ENCODE results near the gene CHL1. TPM values are rescaled to one million over a fixed set of nuclear protein-coding genes. Genes with fewer than 3 reads are reported as not detected.
"Not testable (repeated sequence)": the region's sequence is repeated elsewhere in the genome, so short reads cannot be mapped to it uniquely, and the experiment has no call there.

Gene CHL1
- total RNA-seq, 1 donor from 2014 or later: not detected

DNA sequence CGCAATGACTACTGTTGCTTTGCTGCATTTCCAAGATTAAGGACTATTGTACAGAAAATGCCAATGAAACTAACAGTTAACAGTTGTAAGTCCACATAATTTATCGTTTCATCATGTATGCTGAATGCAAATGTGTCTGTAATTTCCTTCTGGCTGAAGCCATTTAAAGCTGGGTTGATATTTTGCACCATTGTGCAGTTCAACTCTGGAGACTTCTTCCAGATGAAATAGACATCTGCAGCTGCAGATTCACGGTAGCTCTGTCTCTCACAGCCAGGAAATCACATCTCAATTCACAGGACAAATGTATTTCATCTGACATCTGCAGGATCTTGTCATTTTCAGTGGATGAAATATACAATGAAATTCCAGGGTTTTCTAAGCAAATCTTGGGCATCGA, 145.4 kb downstream of the CHL1 start:
- no peak for DNase-seq (ENCODE audit: low read depth in 2 of 2)

DNA sequence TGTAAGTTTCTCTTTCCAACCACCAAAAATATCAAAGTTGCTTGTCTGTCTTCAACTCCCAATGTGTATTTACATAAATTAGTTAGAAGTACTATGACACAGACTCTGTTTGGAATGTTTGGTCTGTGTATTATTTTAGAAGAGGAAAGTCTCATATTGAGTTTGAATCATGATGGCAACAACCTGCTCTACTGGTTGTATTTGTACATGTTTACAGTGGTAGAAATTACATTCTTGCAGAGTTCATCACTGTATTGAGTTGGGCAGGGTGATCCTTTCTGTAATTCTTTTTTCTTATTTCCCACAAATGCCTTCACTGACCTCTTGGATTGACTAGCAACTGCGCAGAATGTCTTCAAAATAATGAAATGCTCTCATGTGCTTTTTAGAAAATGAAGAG, 149.6 kb downstream of the CHL1 start:
- DNase-seq (ENCODE audit: low read depth in 2 of 2): no peak

DNA sequence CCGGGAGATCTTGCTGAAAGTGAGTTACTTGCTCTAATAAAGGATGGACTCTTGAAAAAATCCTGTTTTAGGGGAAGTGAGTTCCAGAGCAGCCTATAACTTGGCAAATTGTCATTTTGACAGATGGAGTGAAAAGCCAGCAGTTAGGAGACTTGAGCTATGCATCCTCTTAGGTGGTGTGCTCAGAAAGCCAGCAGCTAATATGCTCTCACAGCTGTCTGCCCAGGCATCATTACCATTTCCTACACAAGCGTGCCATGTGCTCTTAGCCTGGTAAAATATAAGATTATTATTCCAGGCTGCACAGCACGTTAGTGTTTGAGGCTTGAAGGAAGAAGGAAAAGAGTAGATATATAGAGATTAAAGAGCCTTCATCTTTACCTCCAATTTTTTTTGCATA, 151.0 kb downstream of the CHL1 start:
- DNase-seq (ENCODE audit: low read depth in 2 of 2): no peak

DNA sequence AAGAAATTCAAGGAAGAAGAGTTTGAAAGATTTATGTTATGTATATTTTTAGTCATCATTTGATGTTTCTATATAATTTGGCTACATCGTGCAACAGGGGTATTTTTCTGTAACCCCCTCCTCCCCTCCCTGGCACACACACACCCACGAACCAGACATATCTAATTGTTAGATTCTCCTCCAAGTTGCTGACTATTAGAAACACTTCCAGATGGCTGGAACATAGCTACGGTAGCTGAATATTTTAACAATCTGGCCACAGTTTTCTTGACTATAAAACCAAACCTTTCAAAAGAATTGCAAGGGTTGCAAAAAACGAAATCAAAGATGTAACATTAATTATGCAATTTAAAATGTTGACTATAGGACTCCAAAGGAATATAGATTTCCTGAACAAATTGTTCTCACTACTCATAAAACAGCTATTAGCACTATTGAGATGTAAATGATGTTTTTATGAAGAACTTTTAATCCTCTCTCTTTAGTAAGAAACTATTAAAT, 154.4 kb downstream of the CHL1 start:
- DNase-seq (ENCODE audit: low read depth in 2 of 2): no peak

DNA sequence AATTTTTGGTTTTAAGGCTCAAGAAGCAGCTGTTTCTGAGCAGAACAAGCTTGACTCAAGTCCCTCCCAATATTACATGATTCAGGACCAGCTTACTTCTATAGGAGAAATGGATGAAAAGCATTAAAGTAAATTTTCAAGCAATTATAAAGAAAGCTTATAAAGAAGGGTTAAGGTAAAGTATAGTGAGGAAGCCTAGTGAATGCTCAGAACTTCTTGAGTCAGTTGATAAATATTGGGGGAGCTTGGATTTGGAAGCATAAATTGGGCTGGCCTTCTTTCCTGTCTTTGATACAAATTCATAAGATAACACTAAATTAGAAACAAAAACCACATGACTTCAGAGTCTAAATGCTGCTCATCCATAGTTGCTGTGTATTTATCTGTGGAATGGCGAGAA, 156.0 kb downstream of the CHL1 start:
- DNase-seq (ENCODE audit: low read depth in 2 of 2): no peak

DNA sequence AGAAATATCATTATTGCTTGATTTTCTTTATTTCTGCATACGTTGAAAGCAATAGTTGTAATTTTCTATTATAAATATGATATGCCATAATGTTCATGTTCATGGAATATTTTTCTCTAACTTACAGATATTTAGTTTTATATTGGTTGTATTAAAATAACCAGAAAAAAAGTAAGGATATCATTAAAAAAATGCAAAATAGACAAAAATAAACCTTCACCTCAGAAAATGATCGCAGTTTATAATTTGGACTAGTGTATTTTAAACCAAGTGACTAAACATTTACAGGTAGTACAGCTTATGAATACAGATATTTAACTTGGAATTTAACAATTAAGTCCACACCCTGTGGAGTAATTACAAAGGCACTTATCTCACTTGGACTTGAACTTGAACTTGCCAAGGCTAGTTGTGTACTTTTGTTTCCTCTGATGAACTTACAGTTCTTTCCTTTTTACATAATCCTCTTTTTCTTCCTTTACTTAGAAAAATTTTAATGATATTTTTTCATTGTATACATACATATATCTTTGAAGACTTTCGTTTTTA, 156.7 kb downstream of the CHL1 start:
- no peak for DNase-seq (ENCODE audit: low read depth in 2 of 2)

DNA sequence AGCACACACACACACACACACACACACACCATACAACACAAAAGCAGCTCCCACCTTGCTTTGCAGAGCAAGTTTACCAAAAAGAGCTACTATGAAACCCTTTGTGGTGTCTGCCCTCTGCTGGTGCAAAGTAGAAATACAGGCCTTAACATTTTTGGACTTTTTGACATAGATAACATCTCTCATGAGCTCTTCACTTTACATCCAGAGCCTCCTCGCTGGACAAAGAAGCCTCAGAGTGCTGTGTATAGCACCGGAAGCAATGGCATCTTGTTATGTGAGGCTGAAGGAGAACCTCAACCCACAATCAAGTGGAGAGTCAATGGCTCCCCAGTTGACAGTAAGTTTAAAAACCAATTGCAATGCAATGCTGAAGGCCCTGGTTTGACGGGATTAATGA, 157.9 kb downstream of the CHL1 start:
- peak; percentile 6 to 32 for DNase-seq (ENCODE audit: low read depth in 2 of 2)

DNA sequence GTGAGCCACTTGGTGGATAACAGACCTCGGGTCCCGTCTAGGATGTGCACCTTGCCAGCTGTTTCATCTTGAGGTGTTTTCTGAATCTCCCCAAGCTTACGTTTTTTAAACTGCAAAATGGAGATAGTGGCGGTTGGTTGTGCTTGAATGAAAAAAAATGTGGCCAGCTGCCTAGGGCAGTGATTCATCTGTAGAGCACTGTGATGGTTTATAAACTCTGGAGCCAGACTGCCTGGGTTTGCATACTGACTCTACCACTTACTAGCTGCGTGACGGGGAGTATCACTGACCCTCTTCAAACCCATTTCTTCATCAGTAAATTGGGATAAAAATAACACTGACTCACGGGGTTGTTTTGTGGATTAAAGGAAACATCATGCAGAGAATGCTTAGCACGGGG, 159.1 kb downstream of the CHL1 start:
- no peak for DNase-seq (ENCODE audit: low read depth in 2 of 2)

DNA sequence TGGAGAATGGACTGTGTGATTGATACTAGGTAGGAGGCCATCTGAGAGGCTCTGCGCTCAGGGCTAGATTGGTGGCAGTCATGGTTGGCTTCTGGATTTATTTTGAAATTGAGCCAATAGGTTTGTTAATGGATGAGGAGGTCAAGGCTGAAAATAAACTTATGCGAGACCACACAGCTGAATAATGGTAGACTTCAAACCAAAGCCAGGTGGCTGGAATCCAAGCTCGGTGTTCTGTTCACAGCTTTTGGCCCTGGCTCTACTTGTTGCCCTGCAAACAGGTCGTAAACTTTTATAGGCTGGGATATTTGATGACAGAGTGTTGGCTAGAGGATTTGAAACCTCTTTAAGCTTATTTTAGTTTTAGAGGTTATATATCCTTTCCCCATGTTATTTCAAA, 160.4 kb downstream of the CHL1 start:
- DNase-seq (ENCODE audit: low read depth in 2 of 2): no peak

DNA sequence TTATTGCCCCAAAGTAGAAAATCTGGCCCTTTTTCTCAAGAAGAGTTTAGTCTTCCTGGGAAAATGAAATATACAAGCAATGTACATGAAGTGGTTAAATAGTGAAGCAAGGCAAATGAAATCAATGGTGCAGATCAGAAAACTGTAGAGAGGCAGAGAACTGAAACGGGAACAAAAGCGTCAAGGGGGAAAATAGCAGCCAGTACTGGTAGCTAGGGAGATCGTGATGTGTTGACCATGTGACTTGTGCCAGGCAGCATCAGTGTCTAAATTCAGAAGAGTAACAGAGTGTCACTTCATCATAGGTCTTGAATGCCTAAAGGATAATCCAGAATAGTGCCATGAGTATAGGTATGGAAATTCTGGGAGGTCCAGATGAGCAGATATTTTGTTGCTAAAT, 163.1 kb downstream of the CHL1 start:
- no peak for DNase-seq (ENCODE audit: low read depth in 2 of 2)

DNA sequence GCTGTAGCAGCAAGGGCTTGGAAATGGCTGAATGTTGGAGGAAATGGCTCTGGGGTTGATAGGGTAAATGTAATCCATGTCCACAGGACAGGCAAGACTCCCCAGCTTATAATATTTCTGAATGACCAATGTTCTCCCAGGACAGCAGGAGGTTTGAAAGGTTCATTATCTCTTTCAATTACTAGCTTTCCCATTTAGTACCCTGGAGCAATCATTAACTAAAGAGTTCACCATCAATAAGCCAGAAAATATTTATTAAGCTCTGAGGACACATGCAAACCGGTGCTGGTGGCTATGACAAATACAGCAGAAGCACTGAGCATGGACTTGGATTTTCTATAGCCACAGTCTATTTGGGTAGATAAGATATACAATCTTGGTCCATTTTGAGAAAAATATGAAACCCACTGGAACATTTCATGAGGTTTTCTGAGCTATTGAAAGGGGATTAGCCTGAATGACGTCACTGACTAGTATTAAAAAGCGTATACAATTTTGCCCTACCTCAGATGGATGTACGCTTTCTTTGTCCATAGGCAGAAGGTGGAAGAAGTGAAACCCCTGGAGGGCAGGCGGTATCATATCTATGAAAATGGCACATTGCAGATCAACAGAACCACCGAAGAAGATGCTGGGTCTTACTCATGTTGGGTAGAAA, 166.2 kb downstream of the CHL1 start:
- DNase-seq (ENCODE audit: low read depth in 2 of 2): no peak

DNA sequence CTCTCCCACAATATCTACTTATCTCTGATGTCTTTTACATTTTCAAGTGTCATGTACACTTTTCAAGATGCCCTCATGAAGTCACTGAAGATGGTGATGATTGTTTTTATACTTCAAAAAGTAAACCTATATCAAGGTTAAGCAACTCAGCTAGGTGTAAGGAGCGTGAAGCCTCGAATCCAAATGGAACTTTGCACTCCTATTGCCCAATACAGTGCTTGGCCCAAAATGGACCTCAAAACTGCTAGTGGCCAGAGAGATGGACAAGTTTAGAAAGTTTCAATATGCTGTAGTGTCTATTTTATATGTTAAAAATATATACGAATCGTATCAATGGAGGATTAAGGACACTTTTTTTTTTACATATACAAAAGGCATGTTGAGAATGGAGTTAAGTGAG, 167.7 kb downstream of the CHL1 start:
- no peak for DNase-seq (ENCODE audit: low read depth in 2 of 2)

DNA sequence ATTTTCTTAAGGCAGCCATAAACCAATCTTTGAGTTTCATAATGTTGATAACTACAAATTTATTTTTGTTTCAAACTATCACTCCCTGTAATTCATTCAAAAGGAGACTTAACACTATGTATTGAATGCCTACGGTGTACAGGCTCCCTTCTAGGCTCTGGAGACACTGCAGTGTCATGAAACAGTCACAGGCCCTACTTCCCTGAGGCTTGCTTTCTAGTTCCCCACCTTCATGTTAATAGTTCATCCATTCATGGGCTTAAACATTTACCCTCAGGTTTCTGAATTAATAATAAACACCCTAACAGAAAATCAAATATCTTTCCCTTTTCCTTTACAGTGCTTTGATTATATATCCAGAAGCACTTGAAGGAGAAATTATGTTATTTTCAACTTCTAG, 168.7 kb downstream of the CHL1 start:
- no peak for DNase-seq (ENCODE audit: low read depth in 2 of 2)

DNA sequence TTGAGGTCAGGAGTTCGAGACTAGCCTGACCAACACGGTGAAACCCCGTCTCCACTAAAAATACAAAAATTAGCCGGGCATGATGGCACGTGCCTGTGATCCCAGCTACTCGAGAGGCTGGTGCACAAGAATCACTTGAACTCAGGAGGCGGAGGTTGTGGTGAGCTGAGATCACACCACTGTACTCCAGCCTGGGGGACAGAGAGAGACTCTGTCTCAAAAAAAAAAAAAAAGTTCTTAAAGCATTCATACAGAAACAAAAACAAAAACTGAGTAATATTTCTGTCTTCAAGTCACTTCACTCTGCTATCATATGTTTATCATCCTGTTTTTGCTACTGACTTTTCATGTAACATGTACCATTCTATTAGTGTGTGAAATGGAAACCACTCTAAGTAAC, 169.7 kb downstream of the CHL1 start:
- not testable (repeated sequence) for DNase-seq (ENCODE audit: low read depth in 2 of 2)

DNA sequence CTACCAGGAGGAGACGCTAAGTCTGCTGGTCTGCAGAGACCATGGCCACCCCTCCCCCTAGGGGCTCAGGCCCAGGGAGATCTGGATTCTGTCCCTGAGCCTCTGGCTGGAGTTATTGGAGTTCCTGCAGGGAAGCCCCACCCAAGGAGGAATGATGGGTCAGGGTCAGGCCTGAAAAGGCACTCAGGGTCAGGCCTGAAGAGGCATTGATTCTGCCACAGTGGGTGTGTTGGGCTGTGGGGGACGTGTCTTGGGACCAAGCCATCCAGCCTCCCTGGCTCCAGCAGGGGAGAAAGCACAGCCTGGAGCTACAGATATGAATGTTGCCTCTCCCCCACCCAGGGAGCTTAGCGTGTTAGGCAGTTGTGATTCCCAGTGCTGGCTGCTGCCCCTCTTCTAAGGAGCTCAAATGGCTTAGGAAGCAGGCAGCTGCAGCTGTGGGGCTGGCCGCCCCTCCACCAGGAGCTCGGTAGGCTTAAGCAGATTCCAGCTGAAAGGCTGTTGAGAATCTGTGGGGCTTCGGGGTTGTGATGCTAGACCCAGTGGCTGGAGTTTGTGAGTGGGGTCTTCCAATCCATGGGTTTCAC, 176.7 kb downstream of the CHL1 start:
- no peak for DNase-seq (ENCODE audit: low read depth in 2 of 2)

DNA sequence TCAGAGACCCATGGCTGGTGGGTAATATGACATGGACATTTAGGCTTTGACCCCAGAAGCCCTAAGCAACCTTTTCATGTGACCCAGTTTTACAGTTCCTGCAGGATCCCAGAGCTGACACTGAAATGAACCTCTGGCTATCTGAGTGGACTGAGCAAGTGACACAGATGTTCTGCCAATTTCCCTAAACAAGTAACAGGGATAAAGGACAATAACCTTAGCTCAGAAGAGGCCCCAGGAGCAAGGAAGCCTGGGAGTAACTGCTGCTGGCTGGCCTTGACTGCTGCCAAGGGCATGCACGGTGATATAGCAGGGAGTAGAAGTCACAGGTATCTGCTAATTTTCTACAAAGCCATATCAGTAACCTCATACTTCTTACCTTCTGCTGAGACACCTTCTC, 177.9 kb downstream of the CHL1 start:
- DNase-seq (ENCODE audit: low read depth in 2 of 2): no peak

DNA sequence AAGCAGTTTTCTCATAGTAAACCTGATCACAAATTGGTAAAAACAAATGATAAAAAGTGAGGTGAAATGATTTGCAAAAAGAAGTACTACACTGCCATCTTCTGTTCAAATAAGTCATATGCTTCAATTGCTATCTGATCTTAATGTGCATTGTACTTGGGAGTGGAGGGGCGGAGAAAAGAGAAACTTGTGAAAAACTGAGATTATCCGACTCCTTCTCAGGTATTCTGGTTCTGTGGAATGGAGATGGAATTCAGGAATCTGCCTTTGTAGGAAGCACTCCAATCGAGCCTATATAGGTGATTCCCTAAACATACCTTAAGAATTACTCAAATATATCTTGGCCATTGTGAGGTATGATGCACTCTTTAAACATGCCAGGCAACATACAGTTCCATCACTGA, 180.6 kb downstream of the CHL1 start:
- DNase-seq (ENCODE audit: low read depth in 2 of 2): no peak

DNA sequence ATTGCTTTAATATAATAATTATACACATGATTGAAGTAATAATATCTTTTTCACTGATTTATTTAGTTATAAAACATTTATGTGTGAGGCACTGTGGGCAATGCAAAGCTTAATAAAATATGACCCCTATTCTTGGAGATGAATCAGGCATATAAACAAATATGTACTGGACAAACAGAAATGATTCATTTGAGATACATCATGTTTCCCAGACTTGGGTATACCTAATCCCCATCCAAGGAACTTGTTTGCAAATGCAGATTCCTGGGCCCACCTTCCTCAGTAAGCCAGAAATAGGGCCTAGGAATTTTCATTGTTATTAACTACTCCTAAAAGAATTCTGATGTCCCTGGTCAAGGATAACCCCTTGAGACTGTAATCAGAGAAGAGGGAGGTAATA, 184.2 kb downstream of the CHL1 start:
- DNase-seq (ENCODE audit: low read depth in 2 of 2): no peak

DNA sequence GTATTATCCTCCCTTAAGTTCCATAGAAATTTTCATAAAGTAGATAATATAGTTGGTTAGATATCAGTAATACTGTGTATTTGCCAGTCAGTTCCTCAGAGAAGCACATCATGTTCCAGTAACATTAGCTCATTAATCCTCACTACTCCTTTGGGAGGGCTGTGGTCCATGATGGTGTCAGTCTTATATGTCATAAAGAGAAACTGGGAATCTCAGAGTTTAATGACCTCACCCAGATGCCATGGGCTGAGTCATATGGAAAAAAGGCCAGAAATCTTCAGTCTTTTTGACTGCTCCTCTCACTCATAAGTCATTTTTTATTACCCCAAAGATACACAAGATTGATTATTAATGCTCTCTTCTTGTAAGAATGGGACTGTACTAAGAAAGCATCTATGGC, 188.6 kb downstream of the CHL1 start:
- no peak for DNase-seq (ENCODE audit: low read depth in 2 of 2)

DNA sequence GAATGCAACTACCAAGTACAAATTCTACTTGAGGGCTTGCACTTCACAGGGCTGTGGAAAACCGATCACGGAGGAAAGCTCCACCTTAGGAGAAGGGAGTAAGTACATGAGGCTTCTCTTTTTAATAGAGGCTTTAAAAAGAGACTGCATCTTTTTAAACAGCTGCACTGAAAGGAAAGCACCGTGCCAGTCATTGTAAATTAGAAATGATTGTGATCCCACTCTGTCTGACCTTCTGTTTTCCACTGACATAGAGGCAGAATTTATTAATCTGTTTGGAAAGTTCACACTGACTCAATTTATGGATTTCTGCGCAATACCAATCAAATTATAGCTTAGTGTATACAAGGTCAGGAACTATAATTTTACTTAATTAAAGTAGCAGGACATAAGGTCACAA, 198.2 kb downstream of the CHL1 start:
- no peak for DNase-seq (ENCODE audit: low read depth in 2 of 2)

DNA sequence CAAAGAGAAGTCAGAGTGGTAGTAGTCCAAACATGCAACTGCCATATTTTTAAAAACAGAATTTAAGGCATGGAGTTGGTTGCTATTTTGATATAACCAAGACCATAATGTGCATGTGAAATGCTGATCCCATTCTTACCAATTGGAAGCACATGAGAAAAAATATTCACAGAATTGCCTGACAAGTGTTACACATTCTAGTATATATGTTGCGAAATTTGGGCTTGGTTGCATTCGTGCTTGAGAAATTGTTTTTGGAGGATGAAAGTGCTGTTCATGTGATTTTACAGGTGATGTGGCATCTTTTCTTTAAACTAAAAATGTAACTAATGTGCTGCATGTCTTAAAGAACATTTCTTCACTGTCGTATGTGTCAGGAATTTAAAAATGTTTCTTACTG, 199.7 kb downstream of the CHL1 start:
- DNase-seq (ENCODE audit: low read depth in 2 of 2): no peak

DNA sequence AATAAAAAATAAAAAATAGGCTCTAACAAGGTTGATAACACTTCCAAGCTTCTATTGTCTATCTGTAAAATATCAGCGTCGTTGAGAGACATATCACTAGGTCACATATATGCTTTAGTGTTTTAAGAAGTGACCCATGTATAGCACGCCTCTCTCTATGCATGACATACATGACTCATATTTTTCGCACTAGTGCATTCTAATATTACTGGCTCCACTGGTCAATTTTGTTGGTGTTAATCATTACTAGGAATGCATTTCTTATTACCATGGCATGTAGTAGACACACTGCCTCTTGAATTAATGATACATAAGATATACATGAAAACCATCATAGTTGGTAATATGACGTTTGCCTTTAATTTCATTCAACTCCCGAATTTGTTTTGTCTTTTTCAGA, 203.1 kb downstream of the CHL1 start:
- DNase-seq (ENCODE audit: low read depth in 2 of 2): no peak

DNA sequence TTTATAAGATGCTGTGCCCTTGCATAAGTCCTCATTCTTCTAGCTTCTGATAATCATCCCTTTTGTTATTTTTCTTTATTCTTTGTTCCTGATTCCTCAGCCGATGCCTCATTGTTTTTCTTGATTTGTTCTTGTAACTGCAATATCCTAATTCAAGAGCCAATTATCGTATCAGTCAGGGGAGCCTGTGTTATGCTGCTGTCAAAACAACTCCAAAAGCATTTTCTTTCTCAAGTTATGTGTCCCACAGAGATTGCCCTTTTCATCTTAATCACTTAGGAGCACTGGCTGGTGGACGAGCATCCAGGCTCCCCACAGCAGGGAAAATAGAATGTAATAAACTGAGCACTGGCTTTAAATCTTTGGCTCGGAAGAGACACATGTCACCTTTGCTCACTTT, 207.3 kb downstream of the CHL1 start:
- no peak for DNase-seq (ENCODE audit: low read depth in 2 of 2)
